Hepatocyte (in vitro differentiated cells): ENCODE results near the gene FGF8. TPM values are rescaled to one million over a fixed set of nuclear protein-coding genes. Genes with fewer than 3 reads are reported as not detected.

ENCODE experiments used
- DNase-seq: peaks from one replicate; pipeline ENCODE4 v3.0.0-alpha.2; 2016; ENCODE audit warnings: low spot score
- H2AFZ ChIP-seq: fragments of 200-600 bp; sonication (generic); 2 replicates; pipeline ENCODE4 v1.6.0; 2016; ENCODE audit warnings: antibody characterized with exemption, mild to moderate bottlenecking
- H3K27ac ChIP-seq: fragments of 200-600 bp; sonication (generic); 2 replicates; pipeline ENCODE4 v1.5.1; 2016; ENCODE audit warnings: mild to moderate bottlenecking
- H3K27me3 ChIP-seq: fragments of 200-600 bp; sonication (generic); 2 replicates; pipeline ENCODE4 v1.6.1; 2016
- H3K36me3 ChIP-seq: fragments of 200-600 bp; sonication (generic); replicated peaks from 2 replicates; pipeline ENCODE4 v1.5.1; 2016; ENCODE audit warnings: low read depth; ENCODE audit not compliant: insufficient read depth
- H3K4me1 ChIP-seq: fragments of 200-600 bp; sonication (generic); 2 replicates; pipeline ENCODE4 v1.5.1; 2016; ENCODE audit warnings: mild to moderate bottlenecking, moderate library complexity; ENCODE audit not compliant: insufficient read depth
- H3K4me2 ChIP-seq: fragments of 200-600 bp; sonication (generic); 2 replicates; pipeline ENCODE4 v1.6.0; 2016
- H3K4me3 ChIP-seq: fragments of 200-600 bp; sonication (generic); 2 replicates; pipeline ENCODE4 v1.5.1; 2016; ENCODE audit warnings: mild to moderate bottlenecking
- H3K79me2 ChIP-seq: fragments of 200-600 bp; sonication (generic); 2 replicates; pipeline ENCODE4 v1.6.0; 2017; ENCODE audit warnings: mild to moderate bottlenecking
- H3K9me2 ChIP-seq: fragments of 200-600 bp; sonication (generic); replicated peaks from 2 replicates; pipeline ENCODE4 v1.6.0; 2017; ENCODE audit warnings: mild to moderate bottlenecking; ENCODE audit not compliant: insufficient read depth
- H3K9me3 ChIP-seq: fragments of 200-600 bp; sonication (generic); 2 replicates; pipeline ENCODE4 v1.5.1; 2016; ENCODE audit warnings: low read depth, mild to moderate bottlenecking
- H4K20me1 ChIP-seq: fragments of 200-600 bp; sonication (generic); 2 replicates; pipeline ENCODE4 v1.6.0; 2016; ENCODE audit warnings: mild to moderate bottlenecking; ENCODE audit not compliant: insufficient read depth, poor library complexity, severe bottlenecking
- CTCF ChIP-seq: fragments of 200-600 bp; sonication (generic); IDR thresholded peaks from 2 replicates; pipeline ENCODE4 v1.5.1; 2016; ENCODE audit warnings: antibody characterized with exemption, mild to moderate bottlenecking; ENCODE audit not compliant: poor library complexity
- EZH2 ChIP-seq: fragments of 200-600 bp; sonication (generic); IDR thresholded peaks from 2 replicates; pipeline ENCODE4 v1.6.1; 2016; ENCODE audit warnings: antibody characterized with exemption, mild to moderate bottlenecking, borderline replicate concordance
- EZH2phosphoT487 ChIP-seq: fragments of 200-600 bp; sonication (generic); IDR thresholded peaks from one replicate; pipeline ENCODE4 v1.6.1; 2018; ENCODE audit warnings: antibody characterized with exemption, mild to moderate bottlenecking, low read depth, moderate library complexity; ENCODE audit not compliant: unreplicated experiment, severe bottlenecking
- WGBS: methylation state at CpG from one replicate; pipeline ENCODE4 v1.1.6; 2016; ENCODE audit warnings: low lambda C conversion rate; ENCODE audit errors: missing lambda C conversion rate; 5-methylcytosine and 5-hydroxymethylcytosine counted together
- polyA plus RNA-seq: library from polyadenylated mRNA; unstranded; fragments of >200 nt; fragmentation: Nextera tagmentation; extraction: Ambion mirVana; gene quantifications from 2 replicates; pipeline ENCODE4 v1.2.1, GENCODE V29; 2016
- total RNA-seq: library from RNA; depleted of rRNA; stranded (reverse); fragments of >200 nt; gene quantifications from 2 replicates; pipeline ENCODE4 v1.2.3, GENCODE V29; 2014

FGF8 gene
- total and polyA plus RNA-seq, 2 experiments from 2014 or later, result not detected

GRCh38 chr10:101762736-101763135 lies 13.2 kb downstream of the FGF8 start:
- TF ChIP-seq EZH2phosphoT487, result no peak
- no peak for TF ChIP-seq CTCF
- no peak for TF ChIP-seq EZH2
- H3K9me2 ChIP-seq, result no peaks in the 10 kb centered on the region
- no peaks in the 10 kb centered on the region for H3K9me3 ChIP-seq
- WGBS, result 96% methylated on average over 5 of the region's 5 CpGs
- H3K4me2 ChIP-seq, result no peak overlapping the region
- no peak overlapping the region for H2AFZ ChIP-seq
- H3K79me2 ChIP-seq, result no peaks in the 10 kb centered on the region
- H3K27ac ChIP-seq, result no peak overlapping the region
- H3K27me3 ChIP-seq, result peaks cover 27% of the 10 kb centered on the region
- H4K20me1 ChIP-seq, result no peaks in the 10 kb centered on the region
- no peaks in the 10 kb centered on the region for H3K36me3 ChIP-seq
- no peaks in the 10 kb centered on the region for H3K4me1 ChIP-seq
- no peak for DNase-seq
- no peak overlapping the region for H3K4me3 ChIP-seq

- 83% methylated on average over 9 of the region's 9 CpGs for WGBS
- Histone ChIP-seq H3K4me3 (no peak overlapping the region), H3K4me2 (no peak overlapping the region), H3K9me2 (no peaks in the 10 kb centered on the region), H3K36me3 (no peaks in the 10 kb centered on the region), H3K4me1 (no peaks in the 10 kb centered on the region), H4K20me1 (no peaks in the 10 kb centered on the region), H3K27ac (no peak overlapping the region), H2AFZ (no peak overlapping the region), H3K27me3 (peaks cover 16% of the 10 kb centered on the region), H3K9me3 (no peaks in the 10 kb centered on the region), H3K79me2 (no peaks in the 10 kb centered on the region)
- TF ChIP-seq EZH2, result no peak
- TF ChIP-seq EZH2phosphoT487, result no peak
- TF ChIP-seq CTCF, result no peak
- DNase-seq, result no peak
These were observed 14.7 kb downstream of the FGF8 start for GRCh38 chr10:101761226-101761625.

GRCh38 chr10:101760510-101760909 lies 15.4 kb downstream of the FGF8 start:
- Histone ChIP-seq H4K20me1 (no peaks in the 10 kb centered on the region), H3K4me2 (no peak overlapping the region), H2AFZ (no peak overlapping the region), H3K27me3 (peaks cover 11% of the 10 kb centered on the region), H3K9me2 (no peaks in the 10 kb centered on the region), H3K27ac (no peak overlapping the region), H3K79me2 (no peaks in the 10 kb centered on the region), H3K9me3 (no peaks in the 10 kb centered on the region), H3K4me3 (no peak overlapping the region), H3K36me3 (no peaks in the 10 kb centered on the region), H3K4me1 (no peaks in the 10 kb centered on the region)
- TF ChIP-seq EZH2phosphoT487 (no peak), EZH2 (no peak)
- WGBS, result 81% methylated on average over 3 of the region's 3 CpGs
- no peak for DNase-seq

- WGBS, result 52% methylated on average over 12 of the region's 12 CpGs
- DNase-seq, result no peak
- Histone ChIP-seq H3K4me3 (no peak overlapping the region), H3K9me3 (no peaks in the 10 kb centered on the region), H2AFZ (no peak overlapping the region), H3K27me3 (peaks cover 7% of the 10 kb centered on the region), H3K36me3 (no peaks in the 10 kb centered on the region), H4K20me1 (no peaks in the 10 kb centered on the region), H3K79me2 (no peaks in the 10 kb centered on the region), H3K4me1 (no peaks in the 10 kb centered on the region), H3K9me2 (no peaks in the 10 kb centered on the region), H3K27ac (no peak overlapping the region), H3K4me2 (no peak overlapping the region)
- no peak for TF ChIP-seq EZH2phosphoT487
- no peak for TF ChIP-seq EZH2
- TF ChIP-seq CTCF, result no peak
These were observed 16.3 kb downstream of the FGF8 start for GRCh38 chr10:101759309-101760247.
